ENCODE data around the gene SLC25A29. TPM values are rescaled to one million over a fixed set of nuclear protein-coding genes. Genes with fewer than 3 reads are reported as not detected.
"Not testable (repeated sequence)": the region's sequence is repeated elsewhere in the genome, so short reads cannot be mapped to it uniquely, and the experiment has no call there.

The SLC25A29 gene, protein sequence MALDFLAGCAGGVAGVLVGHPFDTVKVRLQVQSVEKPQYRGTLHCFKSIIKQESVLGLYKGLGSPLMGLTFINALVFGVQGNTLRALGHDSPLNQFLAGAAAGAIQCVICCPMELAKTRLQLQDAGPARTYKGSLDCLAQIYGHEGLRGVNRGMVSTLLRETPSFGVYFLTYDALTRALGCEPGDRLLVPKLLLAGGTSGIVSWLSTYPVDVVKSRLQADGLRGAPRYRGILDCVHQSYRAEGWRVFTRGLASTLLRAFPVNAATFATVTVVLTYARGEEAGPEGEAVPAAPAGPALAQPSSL
- total RNA-seq (2014; rRNA removed; shearing (Covaris generic)), result 42.5 and 50.5 TPM in 2 replicates

- DNase-seq (ENCODE audit: low spot score), result peak; percentile 91
- in situ Hi-C loops (cut with HindIII; ENCODE audit: low sequenced_read_pairs), result no loop called here
Observed at GRCh38 chr14:100306101-100306997, at the start of gene SLC25A29. SLC25A29 (minus strand) TSS chr14:100306444; CDS start chr14:100306232, 212 bp downstream.

DNA sequence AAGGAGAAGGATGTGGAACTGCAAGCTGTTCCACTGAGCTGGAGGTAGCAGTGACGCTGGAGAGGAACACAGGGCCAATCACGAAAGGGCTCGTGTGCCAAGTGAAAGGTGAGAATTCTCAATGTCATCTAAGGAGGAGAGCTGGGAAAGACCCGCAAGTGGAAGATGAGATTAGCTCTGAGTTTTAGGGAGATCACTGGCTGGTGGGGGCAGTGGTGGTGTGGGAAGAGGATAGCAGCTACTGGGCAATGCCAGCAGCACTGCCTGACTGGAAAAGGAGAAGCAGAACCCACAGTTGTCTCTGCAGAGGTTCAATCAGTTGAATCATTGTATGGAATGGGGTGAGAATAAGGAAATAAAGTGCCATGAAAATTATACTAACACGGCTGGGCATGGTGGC, 44.7 kb upstream of the SLC25A29 start:
- in situ Hi-C loops (cut with HindIII; ENCODE audit: low sequenced_read_pairs), result no loop called here
- DNase-seq (ENCODE audit: low spot score), result no peak

- in situ Hi-C loops (cut with HindIII; ENCODE audit: low sequenced_read_pairs), result no loop called here
- DNase-seq (ENCODE audit: low spot score), result no peak
Observed at GRCh38 chr14:100350276-100350926, 44.2 kb upstream of the SLC25A29 start.

GRCh38 chr14:100348784-100349685, 42.8 kb upstream of the SLC25A29 start:
- no peak for DNase-seq (ENCODE audit: low spot score)
- in situ Hi-C loops (cut with HindIII; ENCODE audit: low sequenced_read_pairs), result no loop called here

DNA sequence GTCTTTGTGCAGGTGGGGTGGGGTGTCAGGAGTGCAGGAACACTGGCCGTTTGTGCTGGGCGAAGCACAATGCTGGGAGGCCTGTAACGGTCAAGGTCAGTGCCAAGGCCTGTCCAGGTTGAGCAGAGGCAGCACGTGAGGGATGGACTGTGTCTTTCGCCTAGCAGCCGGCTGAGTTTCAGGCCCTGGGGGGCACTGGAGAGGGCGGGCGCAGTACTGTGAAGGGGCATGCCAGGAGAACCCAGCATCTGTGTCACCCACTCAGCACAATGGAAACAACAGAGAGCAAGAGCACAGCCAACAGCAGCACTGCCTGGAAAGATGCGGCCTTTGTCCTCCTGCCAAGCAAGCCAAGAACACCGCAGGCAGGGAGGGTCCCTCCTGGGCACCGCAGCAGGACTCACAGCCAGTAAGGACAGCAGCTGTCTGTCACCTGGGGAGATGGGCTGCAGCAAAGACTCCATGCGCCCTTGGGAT, 42.0 kb upstream of the SLC25A29 start:
- in situ Hi-C loops (cut with HindIII; ENCODE audit: low sequenced_read_pairs), result no loop called here

GRCh38 chr14:100346306-100347091, 40.3 kb upstream of the SLC25A29 start:
- in situ Hi-C loops (cut with HindIII; ENCODE audit: low sequenced_read_pairs), result no loop called here
- no peak for DNase-seq (ENCODE audit: low spot score)

More for the DNA sequence above, 42.0 kb upstream of the SLC25A29 start:
- no peak for DNase-seq (ENCODE audit: low spot score)

- in situ Hi-C loops (cut with HindIII; ENCODE audit: low sequenced_read_pairs), result no loop called here
- DNase-seq (ENCODE audit: low spot score), result no peak
Observed at GRCh38 chr14:100345711-100346110, 39.5 kb upstream of the SLC25A29 start.

GRCh38 chr14:100344657-100345056, 38.4 kb upstream of the SLC25A29 start:
- in situ Hi-C loops (cut with HindIII; ENCODE audit: low sequenced_read_pairs); DNase-seq (ENCODE audit: low spot score): not testable (repeated sequence)

DNA sequence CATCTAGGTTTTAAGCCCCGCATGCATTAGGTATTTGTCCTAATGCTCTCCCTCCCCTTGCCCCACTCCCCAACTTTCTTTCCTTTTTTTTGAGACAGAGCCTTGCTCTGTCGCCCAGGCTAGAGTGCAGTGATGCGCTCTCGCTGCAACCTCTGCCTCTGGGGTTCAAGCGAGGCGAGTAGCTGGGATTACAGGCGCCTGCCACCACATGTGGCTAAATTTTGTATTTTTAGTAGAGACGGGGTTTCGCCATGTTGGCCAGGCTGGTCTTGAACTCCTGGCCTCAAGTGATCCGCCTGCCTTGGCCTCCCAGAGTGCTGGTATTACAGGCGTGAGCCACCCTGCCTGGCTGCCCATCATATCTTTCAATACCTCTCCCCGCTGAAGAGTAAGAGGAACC, 36.6 kb upstream of the SLC25A29 start:
- in situ Hi-C loops (cut with HindIII; ENCODE audit: low sequenced_read_pairs), result not testable (repeated sequence)

GRCh38 chr14:100342195-100342594, 36.0 kb upstream of the SLC25A29 start:
- DNase-seq (ENCODE audit: low spot score), result no peak

More for the DNA sequence above, 36.6 kb upstream of the SLC25A29 start:
- not testable (repeated sequence) for DNase-seq (ENCODE audit: low spot score)

DNA sequence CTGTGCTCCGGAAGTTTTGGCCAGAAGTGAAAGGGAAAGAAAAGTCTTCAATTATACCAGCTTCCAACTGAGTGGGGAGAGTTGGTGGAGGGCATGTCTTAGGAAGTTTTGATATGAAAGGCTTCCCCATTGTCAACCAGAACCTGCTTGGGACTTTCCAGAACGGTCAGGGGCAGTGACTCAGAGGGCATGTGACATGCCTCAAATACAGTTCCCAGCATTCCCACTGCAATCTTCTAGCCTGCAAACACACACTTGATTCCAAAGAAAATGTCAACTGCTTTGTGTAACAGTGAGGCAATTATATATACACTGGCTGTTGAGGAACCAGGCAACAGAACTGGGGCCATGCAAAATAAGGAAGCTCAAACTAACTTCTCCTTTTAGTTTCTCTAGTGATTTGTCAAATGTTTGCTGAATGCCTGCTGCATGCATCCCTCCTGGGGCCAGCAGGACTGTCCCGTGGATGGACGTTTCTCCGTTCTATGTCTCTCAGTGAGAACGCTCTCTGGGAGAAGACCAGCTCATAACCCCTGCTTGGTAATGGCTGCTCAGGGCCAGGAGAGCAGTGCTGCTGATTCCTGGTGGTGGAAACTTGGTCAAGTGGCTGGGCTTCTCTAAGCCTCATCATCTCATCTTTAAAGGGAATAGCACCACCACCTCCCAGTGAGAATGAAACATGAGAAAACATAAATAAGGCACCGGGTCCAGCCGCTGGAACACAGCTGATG, 35.2 kb upstream of the SLC25A29 start:
- DNase-seq (ENCODE audit: low spot score), result no peak
- in situ Hi-C loops (cut with HindIII; ENCODE audit: low sequenced_read_pairs), result no loop called here

More at GRCh38 chr14:100342195-100342594, 36.0 kb upstream of the SLC25A29 start:
- in situ Hi-C loops (cut with HindIII; ENCODE audit: low sequenced_read_pairs), result no loop called here

DNA sequence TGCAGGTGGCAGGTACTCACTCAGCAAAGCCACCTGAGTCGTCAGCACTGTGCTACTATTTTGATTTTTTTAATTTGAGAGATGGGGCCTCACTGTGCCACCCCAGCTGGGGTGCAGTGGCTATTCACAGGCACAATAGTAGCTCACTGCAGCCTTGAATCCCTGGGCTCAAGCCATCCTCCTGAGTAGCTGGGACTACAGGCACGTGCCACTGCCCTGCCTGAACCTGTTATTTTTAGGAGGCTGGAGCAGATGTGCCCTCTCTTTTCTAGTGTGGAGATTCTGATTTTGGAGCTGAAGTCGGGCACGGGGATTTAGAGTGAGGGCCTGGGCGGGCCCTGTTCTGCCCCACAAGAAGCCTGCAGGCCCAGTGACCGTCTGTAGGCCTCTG, 34.2 kb upstream of the SLC25A29 start:
- no peak for DNase-seq (ENCODE audit: low spot score)
- in situ Hi-C loops (cut with HindIII; ENCODE audit: low sequenced_read_pairs), result no loop called here

DNA sequence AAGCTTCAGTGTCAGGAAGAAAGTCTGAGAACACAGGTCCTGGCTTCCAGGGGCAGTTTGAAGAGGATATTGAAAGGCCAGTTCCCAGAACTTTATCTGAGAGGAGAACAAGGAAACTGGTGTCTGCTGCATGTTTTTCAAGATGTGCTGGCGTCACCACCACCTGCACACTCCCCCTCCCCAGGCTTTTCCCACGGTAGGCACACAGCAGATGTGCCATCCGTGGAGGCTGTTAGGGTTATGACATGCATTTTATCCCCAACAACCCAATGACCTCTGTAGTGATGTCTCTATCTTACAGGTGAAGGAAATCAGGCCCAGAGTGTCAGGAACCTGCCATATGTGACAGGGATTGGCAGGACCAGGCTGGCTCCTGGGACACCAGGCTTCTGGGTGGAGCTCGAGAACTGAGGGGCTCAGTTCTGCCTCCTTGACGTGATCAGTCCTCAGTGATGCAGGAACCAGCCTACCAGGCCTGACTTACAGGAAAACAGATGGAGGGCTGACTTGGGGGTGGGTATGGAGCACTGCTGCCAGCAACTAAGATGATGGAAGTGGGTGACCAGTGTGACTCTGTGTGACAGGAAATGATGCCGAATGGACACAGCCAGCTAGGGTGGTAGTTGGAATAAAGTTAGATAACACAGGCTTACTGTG, 33.6 kb upstream of the SLC25A29 start:
- in situ Hi-C loops (cut with HindIII; ENCODE audit: low sequenced_read_pairs), result no loop called here
- no peak for DNase-seq (ENCODE audit: low spot score)

- in situ Hi-C loops (cut with HindIII; ENCODE audit: low sequenced_read_pairs), result no loop called here
- no peak for DNase-seq (ENCODE audit: low spot score)
Observed at GRCh38 chr14:100336618-100337530, 30.6 kb upstream of the SLC25A29 start.

- in situ Hi-C loops (cut with HindIII; ENCODE audit: low sequenced_read_pairs), result no loop called here
- no peak for DNase-seq (ENCODE audit: low spot score)
Observed at GRCh38 chr14:100334904-100335303, 28.7 kb upstream of the SLC25A29 start.

- DNase-seq (ENCODE audit: low spot score), result no peak
- in situ Hi-C loops (cut with HindIII; ENCODE audit: low sequenced_read_pairs), result no loop called here
Observed at GRCh38 chr14:100333827-100334226, 27.6 kb upstream of the SLC25A29 start.
